Common myeloid progenitor, CD34-positive (primary cell): ENCODE data around the gene ARHGEF4.

Experiments
- CTCF ChIA-PET: fragments of 350-600 bp; sonication (Branson Sonifier 250); formaldehyde crosslinking; loops from one replicate; lab custom pipeline; 2021; ENCODE audit warnings: antibody characterized with exemption; lab: Charles Lee
- POLR2A ChIA-PET: fragments of 350-600 bp; sonication (Branson Sonifier 250); formaldehyde crosslinking; loops from one replicate; lab custom pipeline; 2021; ENCODE audit warnings: antibody characterized with exemption; lab: Charles Lee
- DNase-seq, 3 donors: peaks; one replicate each; pipeline versions ENCODE4 v3.0.0 to v3.0.0-alpha.2; 2013
- H3K27ac ChIP-seq, 2 experiments: 1 replicate in 1 of 2; 2 replicates in 1 of 2; pipeline ENCODE4 v1.7.0; 2013; ENCODE audit warnings: inconsistent platforms in 2 of 2, low read length in 2 of 2, mild to moderate bottlenecking in 2 of 2, low read depth in 1 of 2, moderate library complexity in 1 of 2; ENCODE audit not compliant: severe bottlenecking in 2 of 2, insufficient read depth in 1 of 2, poor library complexity in 1 of 2
- H3K27me3 ChIP-seq, 5 experiments: replicated peaks in 2 of 5; 1 replicate in 3 of 5; 2 replicates in 2 of 5; pipeline versions ENCODE4 v1.6.1 to v1.7.0; 2013; ENCODE audit warnings: low read length in 4 of 5, mild to moderate bottlenecking in 2 of 5, moderate library complexity in 2 of 5, inconsistent platforms in 1 of 5; ENCODE audit not compliant: insufficient read depth in 5 of 5, control insufficient read depth in 4 of 5
- H3K36me3 ChIP-seq, 4 experiments: 1 replicate in 2 of 4; 2 replicates in 2 of 4; pipeline versions ENCODE4 v1.6.1 to v1.7.0; 2013; ENCODE audit warnings: low read length in 3 of 4, control low read depth in 1 of 4, mild to moderate bottlenecking in 1 of 4; ENCODE audit not compliant: control insufficient read depth in 4 of 4, insufficient read depth in 4 of 4
- H3K4me1 ChIP-seq, 4 experiments: 1 replicate in 3 of 4; 2 replicates in 1 of 4; pipeline versions ENCODE4 v1.6.1 to v1.7.1; 2013; ENCODE audit warnings: low read length in 3 of 4, mild to moderate bottlenecking in 3 of 4, control low read depth in 1 of 4, inconsistent platforms in 1 of 4, moderate library complexity in 1 of 4; ENCODE audit not compliant: control insufficient read depth in 4 of 4, insufficient read depth in 4 of 4; ENCODE audit errors: control extremely low read depth in 1 of 4
- H3K4me3 ChIP-seq, 7 experiments: 1 replicate in 4 of 7; 2 replicates in 3 of 7; pipeline versions ENCODE4 v1.5.1 to v1.7.0; 2013; ENCODE audit warnings: mild to moderate bottlenecking in 7 of 7, low read length in 6 of 7, moderate library complexity in 6 of 7, inconsistent platforms in 2 of 7, low read depth in 2 of 7, control low read depth in 1 of 7; ENCODE audit not compliant: insufficient read depth in 4 of 7, control insufficient read depth in 1 of 7; ENCODE audit errors: extremely low read depth in 1 of 7
- H3K9me3 ChIP-seq, 5 experiments: 1 replicate in 4 of 5; 2 replicates in 1 of 5; pipeline versions ENCODE4 v1.6.1 to v1.7.1; 2013; ENCODE audit warnings: low read length in 4 of 5, mild to moderate bottlenecking in 2 of 5, inconsistent platforms in 1 of 5, low read depth in 1 of 5, moderate library complexity in 1 of 5; ENCODE audit not compliant: control insufficient read depth in 4 of 5, insufficient read depth in 2 of 5; ENCODE audit errors: control extremely low read depth in 1 of 5
- WGBS: methylation state at CpG from one replicate; pipeline ENCODE4 v1.1.5; 2013; ENCODE audit not compliant: insufficient coverage; 5-methylcytosine and 5-hydroxymethylcytosine counted together

Gene ARHGEF4

GRCh38 chr2:131048641-131049040, 211.9 kb downstream of the ARHGEF4 start:
- WGBS = 100% methylated on average over 4 of the region's 6 CpGs
- Histone ChIP-seq H3K27me3 (no peaks in the 10 kb centered on the region), H3K36me3 (peaks cover 13 to 75% (median 52%) of the 10 kb centered on the region in 4 experiments), H3K27ac (no peak overlapping the region), H3K9me3 (no peaks in the 10 kb centered on the region), H3K4me3 (no peak overlapping the region), H3K4me1 (no peaks in the 10 kb centered on the region)
- POLR2A ChIA-PET = no interaction called here
- CTCF ChIA-PET = no interaction called here
- DNase-seq = no peak

- H3K27me3 ChIP-seq = no peaks in the 10 kb centered on the region
- POLR2A ChIA-PET = no interaction called here
- no peaks in the 10 kb centered on the region for H3K4me1 ChIP-seq
- no peak for DNase-seq
- CTCF ChIA-PET = no interaction called here
- H3K36me3 ChIP-seq = peaks cover 13 to 79% (median 53%) of the 10 kb centered on the region in 4 experiments
- 97% methylated on average over 6 of the region's 7 CpGs for WGBS
- H3K4me3 ChIP-seq = no peak overlapping the region
- no peaks in the 10 kb centered on the region for H3K9me3 ChIP-seq
- H3K27ac ChIP-seq = no peak overlapping the region
Observed at GRCh38 chr2:131049150-131049718, 212.5 kb downstream of the ARHGEF4 start.

- H3K4me3 ChIP-seq = no peak overlapping the region
- H3K27me3 ChIP-seq = no peaks in the 10 kb centered on the region
- H3K27ac ChIP-seq = no peak overlapping the region
- POLR2A ChIA-PET = no interaction called here
- CTCF ChIA-PET = no interaction called here
- no peak for DNase-seq
- no peaks in the 10 kb centered on the region for H3K9me3 ChIP-seq
- WGBS = 100% methylated on average over 6 of the region's 8 CpGs
- no peaks in the 10 kb centered on the region for H3K4me1 ChIP-seq
- peaks cover 20 to 96% (median 67%) of the 10 kb centered on the region in 4 experiments for H3K36me3 ChIP-seq
Observed at GRCh38 chr2:131050896-131051295, 214.2 kb downstream of the ARHGEF4 start.

- 100% methylated on average over 2 of the region's 8 CpGs for WGBS
- no peak overlapping the region for H3K27ac ChIP-seq
- no peaks in the 10 kb centered on the region for H3K27me3 ChIP-seq
- no peak overlapping the region for H3K4me3 ChIP-seq
- H3K36me3 ChIP-seq = peaks cover 21 to 94% (median 72%) of the 10 kb centered on the region in 4 experiments
- ChIA-PET POLR2A (no interaction called here), CTCF (no interaction called here)
- no peaks in the 10 kb centered on the region for H3K9me3 ChIP-seq
- no peak for DNase-seq
- H3K4me1 ChIP-seq = no peaks in the 10 kb centered on the region
Observed at GRCh38 chr2:131052741-131053263, 216.1 kb downstream of the ARHGEF4 start.

GRCh38 chr2:131054488-131054887, 217.8 kb downstream of the ARHGEF4 start:
- ChIA-PET POLR2A (no interaction called here), CTCF (no interaction called here)
- Histone ChIP-seq H3K36me3 (peaks cover 18 to 93% (median 68%) of the 10 kb centered on the region in 4 experiments), H3K4me1 (no peaks in the 10 kb centered on the region), H3K27me3 (no peaks in the 10 kb centered on the region), H3K4me3 (no peak overlapping the region), H3K27ac (no peak overlapping the region), H3K9me3 (no peaks in the 10 kb centered on the region)
- DNase-seq = no peak
- WGBS = 100% methylated on average over 4 of the region's 7 CpGs

- H3K4me1 ChIP-seq = no peaks in the 10 kb centered on the region
- 97% methylated on average over 19 of the region's 26 CpGs for WGBS
- peaks cover 18 to 88% (median 63%) of the 10 kb centered on the region in 4 experiments for H3K36me3 ChIP-seq
- DNase-seq = no peak
- H3K4me3 ChIP-seq = no peak overlapping the region
- POLR2A ChIA-PET = no interaction called here
- H3K9me3 ChIP-seq = no peaks in the 10 kb centered on the region
- H3K27ac ChIP-seq = no peak overlapping the region
- H3K27me3 ChIP-seq = no peaks in the 10 kb centered on the region
- CTCF ChIA-PET = no interaction called here
Observed at GRCh38 chr2:131055169-131056065, 218.7 kb downstream of the ARHGEF4 start.
